Bronchial epithelial cell (primary cell): ENCODE data around the gene CSNK2A1. TPM values are rescaled to one million over a fixed set of nuclear protein-coding genes. Genes with fewer than 3 reads are reported as not detected.
"Not testable (repeated sequence)": the region's sequence is repeated elsewhere in the genome, so short reads cannot be mapped to it uniquely, and the experiment has no call there.

Experiments
- DNase-seq: peaks from one replicate; pipeline ENCODE4 v3.0.0-alpha.2; 2010; ENCODE audit warnings: low read depth
- FAIRE-seq: peaks from 2 replicates; lab custom pipeline; 2011; peaks lifted over from hg19 to GRCh38; lab: Jason Lieb, UNC
- H3K27me3 ChIP-seq: 2 replicates; pipeline ENCODE4 v1.5.1; 2011; ENCODE audit warnings: low read length; ENCODE audit not compliant: control insufficient read depth, insufficient read depth
- H3K36me3 ChIP-seq: 2 replicates; pipeline ENCODE4 v1.5.1; 2011; ENCODE audit warnings: low read length; ENCODE audit not compliant: control insufficient read depth, insufficient read depth
- H3K4me3 ChIP-seq: 2 replicates; pipeline ENCODE4 v1.5.1; 2011; ENCODE audit warnings: mild to moderate bottlenecking, low read depth, low read length, control low read depth
- total RNA-seq: library from RNA; depleted of rRNA; stranded (reverse); fragments of >200 nt; gene quantifications from 2 replicates; pipeline ENCODE4 v1.2.1, GENCODE V29; 2014
- TF ChIP-seq, protein P1 (sequence below): IDR thresholded peaks from 2 replicates; pipeline ENCODE4 v1.5.1; 2011; ENCODE audit warnings: mild to moderate bottlenecking, moderate library complexity, low read length, control low read depth, inconsistent platforms; ENCODE audit not compliant: insufficient read depth, severe bottlenecking

Gene CSNK2A1
- total RNA-seq, 1 donor from 2014 or later: 242 TPM

GRCh38 chr20:478949-479429 lies 64.6 kb downstream of the CSNK2A1 start:
- no peaks in the 10 kb centered on the region for H3K27me3 ChIP-seq
- TF ChIP-seq, protein P1, sequence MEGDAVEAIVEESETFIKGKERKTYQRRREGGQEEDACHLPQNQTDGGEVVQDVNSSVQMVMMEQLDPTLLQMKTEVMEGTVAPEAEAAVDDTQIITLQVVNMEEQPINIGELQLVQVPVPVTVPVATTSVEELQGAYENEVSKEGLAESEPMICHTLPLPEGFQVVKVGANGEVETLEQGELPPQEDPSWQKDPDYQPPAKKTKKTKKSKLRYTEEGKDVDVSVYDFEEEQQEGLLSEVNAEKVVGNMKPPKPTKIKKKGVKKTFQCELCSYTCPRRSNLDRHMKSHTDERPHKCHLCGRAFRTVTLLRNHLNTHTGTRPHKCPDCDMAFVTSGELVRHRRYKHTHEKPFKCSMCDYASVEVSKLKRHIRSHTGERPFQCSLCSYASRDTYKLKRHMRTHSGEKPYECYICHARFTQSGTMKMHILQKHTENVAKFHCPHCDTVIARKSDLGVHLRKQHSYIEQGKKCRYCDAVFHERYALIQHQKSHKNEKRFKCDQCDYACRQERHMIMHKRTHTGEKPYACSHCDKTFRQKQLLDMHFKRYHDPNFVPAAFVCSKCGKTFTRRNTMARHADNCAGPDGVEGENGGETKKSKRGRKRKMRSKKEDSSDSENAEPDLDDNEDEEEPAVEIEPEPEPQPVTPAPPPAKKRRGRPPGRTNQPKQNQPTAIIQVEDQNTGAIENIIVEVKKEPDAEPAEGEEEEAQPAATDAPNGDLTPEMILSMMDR: peak; percentile 43
- no peak overlapping the region for H3K4me3 ChIP-seq
- H3K36me3 ChIP-seq: peaks cover 12% of the 10 kb centered on the region
- FAIRE-seq (no peak), DNase-seq (peak; percentile 67)

GRCh38 chr20:478010-478948 lies 65.3 kb downstream of the CSNK2A1 start:
- FAIRE-seq (no peak), DNase-seq (no peak)
- H3K36me3 ChIP-seq: peaks cover 10% of the 10 kb centered on the region
- no peaks in the 10 kb centered on the region for H3K27me3 ChIP-seq
- H3K4me3 ChIP-seq: no peak overlapping the region
- TF ChIP-seq, protein P1: no peak

DNA sequence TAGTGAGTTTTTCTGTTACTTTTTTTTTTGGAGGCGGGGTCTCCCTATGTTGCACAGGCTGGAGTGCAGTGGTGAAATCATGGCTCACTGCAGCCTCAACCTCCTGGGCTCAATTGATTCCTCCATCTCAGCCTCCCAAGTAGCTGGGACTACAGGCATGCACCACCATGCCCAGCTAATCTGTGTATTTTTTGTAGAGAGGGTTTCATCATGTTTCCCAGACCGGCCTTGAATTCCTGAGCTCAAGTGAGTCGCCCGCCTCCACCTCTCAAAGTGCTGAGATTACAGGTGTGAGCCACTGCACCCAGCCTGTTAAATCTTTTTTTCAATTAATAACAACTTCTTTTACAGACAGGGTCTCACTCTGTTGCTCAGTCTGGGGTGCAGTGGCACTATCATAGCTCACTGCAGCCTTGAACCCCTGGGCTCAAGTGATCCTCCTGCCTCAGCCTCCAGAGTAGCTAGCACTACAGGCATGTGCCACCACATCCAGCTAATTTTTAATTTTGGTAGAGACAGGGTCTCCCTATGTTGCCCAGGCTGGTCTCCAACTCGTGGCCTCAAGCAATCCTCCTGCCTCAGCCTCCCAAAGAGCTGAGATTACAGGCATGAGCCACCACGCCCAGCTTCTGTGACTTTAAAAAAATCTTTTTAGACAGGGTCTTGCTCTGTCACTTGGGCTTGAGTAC lies 66.9 kb downstream of the CSNK2A1 start:
- H3K27me3 ChIP-seq, FAIRE-seq, H3K36me3 ChIP-seq, H3K4me3 ChIP-seq: not testable (repeated sequence)
- peak; percentile 13 for DNase-seq

DNA sequence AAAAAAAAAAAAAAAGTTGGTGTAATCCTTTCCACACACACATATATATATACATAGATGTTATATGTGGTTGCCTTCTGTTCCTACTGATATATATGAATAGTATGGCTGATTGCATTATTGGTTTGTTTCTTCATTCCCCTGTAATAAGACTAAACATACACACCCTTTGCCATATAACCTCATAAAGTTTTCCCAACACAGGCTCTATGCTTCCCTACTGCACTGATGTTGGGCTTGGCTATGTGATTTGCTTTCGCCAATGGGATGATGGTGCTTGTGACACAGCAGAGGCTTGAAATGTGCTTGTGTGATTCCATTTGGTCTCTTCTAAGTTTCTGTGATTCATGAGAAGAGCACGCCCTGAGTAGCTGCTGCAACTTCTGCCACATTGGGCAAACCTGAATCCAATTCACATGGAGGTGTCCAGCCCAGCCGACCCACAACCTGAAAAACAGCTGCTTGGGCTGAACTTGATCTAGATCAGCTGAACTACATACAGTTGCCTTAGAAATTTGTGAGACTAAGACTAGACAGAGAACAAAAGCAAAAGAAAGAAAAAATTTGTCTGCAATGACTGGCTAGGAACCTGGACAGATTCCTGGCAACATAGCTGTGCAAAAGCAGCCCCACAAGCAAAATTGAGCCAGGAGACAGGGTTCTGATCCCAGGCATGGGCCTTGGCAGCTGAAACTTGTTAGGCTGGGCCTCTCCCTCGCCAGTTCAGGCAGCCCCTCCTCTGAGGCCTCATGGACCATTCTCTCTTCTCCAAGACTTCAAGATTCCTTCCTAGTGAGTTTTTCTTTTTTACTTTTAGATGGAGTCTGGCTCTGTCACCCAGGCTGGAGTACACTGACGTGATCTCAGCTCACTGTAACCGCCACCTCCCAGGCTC lies 67.9 kb downstream of the CSNK2A1 start:
- TF ChIP-seq, protein P1: no peak
- Histone ChIP-seq H3K36me3 (peaks cover 2% of the 10 kb centered on the region), H3K27me3 (no peaks in the 10 kb centered on the region), H3K4me3 (no peak overlapping the region)
- DNase-seq: no peak
- no peak for FAIRE-seq

DNA sequence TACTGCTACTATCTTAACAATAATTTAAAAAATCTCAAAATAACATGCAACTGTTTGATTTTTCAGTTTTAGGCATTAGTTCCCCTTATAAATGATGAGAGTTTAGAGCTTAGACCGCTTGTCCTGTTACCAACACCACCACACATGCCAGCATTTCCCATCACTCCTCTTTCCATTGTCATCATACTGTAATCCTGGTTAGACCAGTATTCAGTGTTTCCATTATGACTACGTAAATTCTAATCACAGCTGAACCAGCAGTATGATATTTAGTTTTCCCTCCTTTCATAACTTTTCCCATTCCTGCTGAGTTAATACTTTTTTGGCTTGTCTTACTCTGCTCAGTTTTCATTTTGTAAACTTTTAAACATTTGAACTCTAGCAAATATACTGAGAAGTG lies 69.0 kb downstream of the CSNK2A1 start:
- H3K36me3 ChIP-seq: peaks cover 2% of the 10 kb centered on the region
- FAIRE-seq (no peak), DNase-seq (no peak)
- H3K4me3 ChIP-seq: no peak overlapping the region
- no peaks in the 10 kb centered on the region for H3K27me3 ChIP-seq
- TF ChIP-seq, protein P1: no peak
